Right lobe of liver (tissue), 6 donors: ENCODE measurements around the gene CREB5. TPM values are rescaled to one million over a fixed set of nuclear protein-coding genes. Genes with fewer than 3 reads are reported as not detected.

Experiments
- ATAC-seq, 4 donors: fragments of 200-7000 bp; cut with Tn5 transposase; one replicate each; pipeline ENCODE4 v1.9.1; 2020; ENCODE audit warnings: mild to moderate bottlenecking in 4 of 4, moderate library complexity in 4 of 4
- DNase-seq, 3 donors: peaks; one replicate each; pipeline ENCODE4 v3.0.0-alpha.2; 2020
- H3K27ac ChIP-seq, 3 donors: fragments of 200-600 bp; one replicate each; pipeline ENCODE4 v1.8.0; 2022
- H3K27me3 ChIP-seq, 2 donors: fragments of 200-600 bp; one replicate each; pipeline ENCODE4 v1.8.0; 2022
- H3K36me3 ChIP-seq, 4 donors: fragments of 200-600 bp; sonication (generic) in 1 of 4; one replicate each; pipeline versions ENCODE4 v1.5.1 to v1.8.0; 2017 to 2022; ENCODE audit warnings: control low read depth in 1 of 4
- H3K4me1 ChIP-seq, 4 donors: fragments of 200-600 bp; sonication (generic) in 1 of 4; one replicate each; pipeline versions ENCODE4 v1.5.1 to v1.8.0; 2017 to 2022; ENCODE audit warnings: control low read depth in 1 of 4
- H3K4me3 ChIP-seq, 3 donors: fragments of 200-600 bp; one replicate each; pipeline ENCODE4 v1.8.0; 2022
- H3K9me3 ChIP-seq, 4 donors: fragments of 200-600 bp; sonication (generic) in 1 of 4; one replicate each; pipeline versions ENCODE4 v1.5.1 to v1.8.0; 2017 to 2022; ENCODE audit warnings: control low read depth in 1 of 4
- POLR2A ChIP-seq: fragments of 450-650 bp; IDR thresholded peaks from one replicate; pipeline ENCODE4 v1.6.1; 2017; ENCODE audit warnings: antibody characterized with exemption, mild to moderate bottlenecking
- WGBS: methylation state at CpG from one replicate; pipeline ENCODE4 v1.1.6; 2018; ENCODE audit warnings: low coverage, low lambda C conversion rate; ENCODE audit not compliant: insufficient coverage; ENCODE audit errors: missing lambda C conversion rate; 5-methylcytosine and 5-hydroxymethylcytosine counted together
- intact Hi-C, 2 donors: fragments of 100-400 bp; cut with DNase I; formaldehyde crosslinking; loops; one replicate each; pipeline versions ENCODE4 v1.11.2 to v1.14.1; 2022
- total RNA-seq, 6 experiments: library from RNA; depleted of rRNA in 2 of 6; stranded (reverse); fragments of >200 nt in 2 of 6; fragmentation: NEBNext Ultra II Directional in 3 of 6; extraction: Animal tissue kit (Norgen Biotek cat#: 25700) in 3 of 6; gene quantifications; one replicate each; pipeline versions ENCODE4 v1.1.0 to v1.2.4, GENCODE V29; 2016 to 2023
- TF ChIP-seq, protein P1 (sequence below), 4 donors: fragments of 200-600 bp in 3 of 4; fragments of 450-650 bp in 1 of 4; IDR thresholded peaks; one replicate each; pipeline versions ENCODE4 v1.5.1 to v1.8.0; 2016 to 2022; ENCODE audit warnings: antibody characterized with exemption in 4 of 4, mild to moderate bottlenecking in 2 of 4
- donor health status: DM: no; HTN: yes; CAD: no.
- donor health status: DM: no; HTN: no; CAD: no.
- donor health status: DM: no; HTN: no; CAD: no.
- donor health status: DM: no; HTN: yes; CAD: no.
- donor health status: DM: no; HTN: yes; CAD: no.

The CREB5 gene
- total RNA-seq, 6 experiments from 2014 or later: 0.48 to 6.3 (median 1.4) TPM

DNA sequence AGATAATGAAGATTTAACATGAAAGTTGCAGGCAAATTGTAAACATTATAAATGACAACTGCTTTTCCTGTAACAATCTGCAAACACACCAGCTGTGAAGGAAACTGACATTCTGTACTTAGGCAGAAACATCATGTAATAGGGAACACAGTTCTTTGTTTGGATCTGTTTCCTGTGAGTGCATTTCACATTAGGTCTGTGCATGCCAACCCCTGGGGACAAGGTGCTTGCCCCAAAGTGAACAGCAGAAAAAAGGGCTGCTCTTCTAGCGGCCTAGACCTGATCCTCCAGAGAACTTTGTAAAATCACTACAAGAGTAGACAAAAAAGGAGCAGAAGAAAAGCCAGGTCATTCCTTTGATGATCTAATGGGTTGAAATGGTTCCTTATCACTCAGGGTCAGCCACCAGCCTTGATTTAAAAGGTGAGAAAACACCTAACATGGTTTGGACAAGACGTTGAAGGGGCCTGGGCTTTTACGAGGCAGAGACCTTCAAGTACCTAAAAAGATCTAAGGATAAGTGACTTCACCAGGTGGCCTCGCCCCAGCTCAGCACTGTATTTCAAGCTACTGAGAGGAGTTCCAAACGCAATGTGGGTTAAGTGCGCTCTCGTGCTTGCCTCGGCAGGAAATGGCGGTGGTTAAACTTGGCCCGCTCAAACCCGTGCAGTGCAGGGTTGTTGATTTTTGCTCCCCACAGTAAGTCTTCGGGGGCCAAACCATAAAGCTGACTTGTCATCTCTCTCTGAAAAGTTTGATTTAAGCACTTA, 249.7 kb downstream of the CREB5 start:
- WGBS: 42% methylated on average over 11 of the region's 12 CpGs
- H3K27ac ChIP-seq: no peak overlapping the region
- ATAC-seq (no peak), DNase-seq (no peak)
- no peak overlapping the region for H3K4me3 ChIP-seq
- no peaks in the 10 kb centered on the region for H3K9me3 ChIP-seq
- TF ChIP-seq, protein P1, sequence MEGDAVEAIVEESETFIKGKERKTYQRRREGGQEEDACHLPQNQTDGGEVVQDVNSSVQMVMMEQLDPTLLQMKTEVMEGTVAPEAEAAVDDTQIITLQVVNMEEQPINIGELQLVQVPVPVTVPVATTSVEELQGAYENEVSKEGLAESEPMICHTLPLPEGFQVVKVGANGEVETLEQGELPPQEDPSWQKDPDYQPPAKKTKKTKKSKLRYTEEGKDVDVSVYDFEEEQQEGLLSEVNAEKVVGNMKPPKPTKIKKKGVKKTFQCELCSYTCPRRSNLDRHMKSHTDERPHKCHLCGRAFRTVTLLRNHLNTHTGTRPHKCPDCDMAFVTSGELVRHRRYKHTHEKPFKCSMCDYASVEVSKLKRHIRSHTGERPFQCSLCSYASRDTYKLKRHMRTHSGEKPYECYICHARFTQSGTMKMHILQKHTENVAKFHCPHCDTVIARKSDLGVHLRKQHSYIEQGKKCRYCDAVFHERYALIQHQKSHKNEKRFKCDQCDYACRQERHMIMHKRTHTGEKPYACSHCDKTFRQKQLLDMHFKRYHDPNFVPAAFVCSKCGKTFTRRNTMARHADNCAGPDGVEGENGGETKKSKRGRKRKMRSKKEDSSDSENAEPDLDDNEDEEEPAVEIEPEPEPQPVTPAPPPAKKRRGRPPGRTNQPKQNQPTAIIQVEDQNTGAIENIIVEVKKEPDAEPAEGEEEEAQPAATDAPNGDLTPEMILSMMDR (IDR thresholded peaks at IDR 0.05): no peak
- TF ChIP-seq POLR2A: no peak
- no peaks in the 10 kb centered on the region for H3K4me1 ChIP-seq
- no peaks in the 10 kb centered on the region for H3K36me3 ChIP-seq
- no peaks in the 10 kb centered on the region for H3K27me3 ChIP-seq
- intact Hi-C loops: no loop called here

DNA sequence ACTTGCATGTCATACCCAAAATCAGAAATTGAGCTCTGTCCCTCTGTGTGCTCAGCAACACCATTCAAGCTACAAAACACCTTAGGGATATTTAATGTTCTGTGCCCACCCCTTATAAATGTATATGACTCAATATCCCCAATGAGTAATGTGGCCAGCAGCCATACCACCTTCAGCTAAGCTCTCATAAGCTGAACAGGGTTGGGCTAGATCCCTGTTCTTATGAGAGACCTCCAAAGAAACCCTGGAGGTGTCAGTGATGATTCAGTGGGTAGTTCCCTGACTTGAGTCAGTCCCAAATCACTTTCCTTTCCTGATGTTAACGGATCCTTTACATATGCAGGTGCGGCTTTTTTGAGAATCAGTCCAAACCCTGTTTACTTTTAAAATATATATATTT, 253.8 kb downstream of the CREB5 start:
- H3K27me3 ChIP-seq: no peaks in the 10 kb centered on the region
- DNase-seq (no peak), ATAC-seq (no peak)
- H3K4me3 ChIP-seq: no peak overlapping the region
- H3K27ac ChIP-seq: no peak overlapping the region
- no peaks in the 10 kb centered on the region for H3K9me3 ChIP-seq
- intact Hi-C loops: no loop called here
- no peaks in the 10 kb centered on the region for H3K36me3 ChIP-seq
- WGBS: 86% methylated on average over 2 of the region's 2 CpGs
- no peaks in the 10 kb centered on the region for H3K4me1 ChIP-seq
- TF ChIP-seq POLR2A: no peak
- TF ChIP-seq, protein P1 (IDR thresholded peaks at IDR 0.05): no peak

DNA sequence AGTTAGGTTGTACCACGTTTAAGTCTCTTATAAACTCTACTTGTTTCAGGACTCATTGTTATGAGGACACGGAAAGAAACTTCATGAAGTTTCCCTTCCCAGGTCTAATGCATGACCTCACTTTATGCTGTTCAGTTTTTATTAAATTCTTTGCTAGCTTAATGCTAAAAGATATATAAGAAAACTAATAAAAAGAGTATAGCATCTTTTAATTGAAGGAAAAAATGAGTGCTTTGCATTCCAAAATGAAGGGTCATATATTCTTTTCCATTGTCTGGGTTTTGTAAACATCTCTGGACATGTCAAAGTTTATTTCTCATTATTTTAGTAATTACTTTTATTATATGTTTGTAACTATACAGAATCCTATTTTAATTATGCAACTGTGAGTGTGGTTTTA, 255.8 kb downstream of the CREB5 start:
- H3K36me3 ChIP-seq: no peaks in the 10 kb centered on the region
- no peak overlapping the region for H3K27ac ChIP-seq
- DNase-seq: no peak
- TF ChIP-seq, protein P1 (IDR thresholded peaks at IDR 0.05): no peak
- no peak for TF ChIP-seq POLR2A
- 67% methylated on average over 2 of the region's 2 CpGs for WGBS
- no peak for ATAC-seq
- H3K27me3 ChIP-seq: no peaks in the 10 kb centered on the region
- intact Hi-C loops: no loop called here
- H3K9me3 ChIP-seq: no peaks in the 10 kb centered on the region
- H3K4me1 ChIP-seq: no peaks in the 10 kb centered on the region
- H3K4me3 ChIP-seq: no peak overlapping the region

DNA sequence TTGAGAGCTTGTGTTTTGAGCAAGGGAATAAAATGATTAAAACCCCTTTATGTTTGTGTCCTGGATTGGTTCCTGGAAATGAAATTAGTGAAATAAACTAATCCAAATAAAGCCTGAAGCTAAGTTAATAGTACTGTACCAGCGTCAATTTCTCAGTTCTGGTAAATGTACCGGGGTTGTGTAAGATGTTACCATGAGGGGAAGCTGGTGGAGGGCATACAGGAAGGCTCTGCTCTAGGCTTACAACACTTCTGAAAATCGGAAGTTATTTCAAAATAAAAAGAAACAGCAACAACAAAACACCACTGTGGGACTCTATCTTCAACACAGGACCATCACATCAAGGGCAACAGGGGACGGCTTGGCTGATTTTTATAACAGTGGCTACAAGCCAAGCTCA, 257.0 kb downstream of the CREB5 start:
- Histone ChIP-seq H3K4me1 (no peaks in the 10 kb centered on the region), H3K27ac (no peak overlapping the region), H3K27me3 (no peaks in the 10 kb centered on the region), H3K36me3 (no peaks in the 10 kb centered on the region), H3K4me3 (no peak overlapping the region), H3K9me3 (no peaks in the 10 kb centered on the region)
- intact Hi-C loops: no loop called here
- DNase-seq (no peak), ATAC-seq (peak; percentile 36 to 51 (median 40))
- TF ChIP-seq POLR2A: no peak
- TF ChIP-seq, protein P1 (IDR thresholded peaks at IDR 0.05): no peak
- WGBS: 44% methylated on average over 4 of the region's 4 CpGs
